ENCODE measurements around the gene DSG4. TPM values are rescaled to one million over a fixed set of nuclear protein-coding genes. Genes with fewer than 3 reads are reported as not detected.

DSG4 gene
- total and polyA plus RNA-seq, 8 donors: not detected

DNA sequence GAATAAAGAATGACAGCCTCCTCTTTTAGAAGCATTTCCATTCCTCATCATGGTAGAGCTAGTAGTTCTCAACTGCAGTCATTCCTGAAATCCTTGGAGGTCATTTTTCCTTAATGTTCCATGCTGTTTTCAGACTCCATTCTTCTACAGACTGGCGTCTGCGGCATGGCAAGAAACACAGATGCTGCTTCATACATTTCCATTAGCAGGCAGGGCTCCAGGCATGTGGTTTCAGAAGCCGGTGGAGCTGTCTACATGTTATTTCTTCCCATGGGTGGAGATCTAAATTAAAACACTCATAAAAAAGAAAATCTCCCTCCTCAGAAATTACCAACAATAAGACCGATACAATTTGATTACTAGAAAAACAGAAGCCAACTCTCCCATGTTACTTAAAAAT, 64.9 kb downstream of the DSG4 start:
- ATAC-seq (no peak), DNase-seq (no peak)
- H3K9me3 ChIP-seq: no peaks in the 10 kb centered on the region
- H3K4me1 ChIP-seq: no peaks in the 10 kb centered on the region
- H3K27ac ChIP-seq: no peak overlapping the region
- H3K4me3 ChIP-seq: no peak overlapping the region
- H3K27me3 ChIP-seq: no peaks in the 10 kb centered on the region
- intact Hi-C loops (cut with DNase I): no loop called here
- TF ChIP-seq, protein P1, sequence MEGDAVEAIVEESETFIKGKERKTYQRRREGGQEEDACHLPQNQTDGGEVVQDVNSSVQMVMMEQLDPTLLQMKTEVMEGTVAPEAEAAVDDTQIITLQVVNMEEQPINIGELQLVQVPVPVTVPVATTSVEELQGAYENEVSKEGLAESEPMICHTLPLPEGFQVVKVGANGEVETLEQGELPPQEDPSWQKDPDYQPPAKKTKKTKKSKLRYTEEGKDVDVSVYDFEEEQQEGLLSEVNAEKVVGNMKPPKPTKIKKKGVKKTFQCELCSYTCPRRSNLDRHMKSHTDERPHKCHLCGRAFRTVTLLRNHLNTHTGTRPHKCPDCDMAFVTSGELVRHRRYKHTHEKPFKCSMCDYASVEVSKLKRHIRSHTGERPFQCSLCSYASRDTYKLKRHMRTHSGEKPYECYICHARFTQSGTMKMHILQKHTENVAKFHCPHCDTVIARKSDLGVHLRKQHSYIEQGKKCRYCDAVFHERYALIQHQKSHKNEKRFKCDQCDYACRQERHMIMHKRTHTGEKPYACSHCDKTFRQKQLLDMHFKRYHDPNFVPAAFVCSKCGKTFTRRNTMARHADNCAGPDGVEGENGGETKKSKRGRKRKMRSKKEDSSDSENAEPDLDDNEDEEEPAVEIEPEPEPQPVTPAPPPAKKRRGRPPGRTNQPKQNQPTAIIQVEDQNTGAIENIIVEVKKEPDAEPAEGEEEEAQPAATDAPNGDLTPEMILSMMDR (IDR thresholded peaks at IDR 0.05): no peak
- H3K36me3 ChIP-seq: no peaks in the 10 kb centered on the region

DNA sequence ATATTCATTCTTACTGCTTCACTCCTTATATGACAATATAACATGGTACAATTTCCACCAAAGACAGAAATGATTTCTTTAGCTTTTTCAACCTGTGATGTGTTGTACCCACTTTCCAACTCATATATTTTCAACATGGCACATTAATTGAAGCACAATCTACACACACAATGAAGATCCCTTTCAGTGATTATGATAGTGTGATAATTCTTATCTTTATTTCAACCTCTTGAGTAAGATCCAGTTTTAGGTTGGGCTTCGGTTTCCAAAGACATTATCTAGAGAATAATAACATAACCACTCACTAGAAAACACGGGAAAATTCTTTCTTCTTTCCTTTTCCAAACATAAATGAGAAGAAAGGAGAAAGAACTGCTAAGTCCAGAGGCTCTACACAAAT, 67.6 kb downstream of the DSG4 start:
- DNase-seq (no peak), ATAC-seq (no peak)
- Histone ChIP-seq H3K4me1 (no peaks in the 10 kb centered on the region), H3K36me3 (no peaks in the 10 kb centered on the region), H3K27me3 (no peaks in the 10 kb centered on the region), H3K27ac (no peak overlapping the region), H3K4me3 (no peak overlapping the region), H3K9me3 (no peaks in the 10 kb centered on the region)
- intact Hi-C loops (cut with DNase I): no loop called here
- TF ChIP-seq, protein P1 (IDR thresholded peaks at IDR 0.05): no peak

GRCh38 chr18:31445908-31446307, 69.3 kb downstream of the DSG4 start:
- DNase-seq (no peak), ATAC-seq (no peak)
- Histone ChIP-seq H3K4me3 (no peak overlapping the region), H3K36me3 (no peaks in the 10 kb centered on the region), H3K27me3 (no peaks in the 10 kb centered on the region), H3K9me3 (no peaks in the 10 kb centered on the region), H3K27ac (no peak overlapping the region), H3K4me1 (no peaks in the 10 kb centered on the region)
- intact Hi-C loops (cut with DNase I): no loop called here
- TF ChIP-seq, protein P1 (IDR thresholded peaks at IDR 0.05): no peak

DNA sequence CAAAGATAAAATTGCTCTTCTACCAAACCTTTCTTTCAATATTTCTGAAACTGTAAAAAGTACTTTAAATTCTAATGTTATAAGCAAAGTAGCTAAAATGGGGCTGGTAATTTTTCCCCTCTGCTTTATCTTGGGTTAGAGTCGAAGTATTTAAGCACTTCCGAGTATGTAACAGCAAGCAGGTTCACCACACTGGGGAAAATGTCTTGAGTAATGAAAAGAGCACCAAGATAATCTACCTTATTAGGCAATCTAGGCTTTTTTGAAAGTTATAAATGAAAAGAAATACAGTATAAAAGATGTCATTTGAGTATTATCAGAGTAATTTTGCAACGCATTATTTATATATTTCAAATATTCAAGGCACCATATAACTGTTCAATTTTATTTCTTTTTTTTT, 70.3 kb downstream of the DSG4 start:
- no peaks in the 10 kb centered on the region for H3K4me1 ChIP-seq
- intact Hi-C loops (cut with DNase I): no loop called here
- H3K4me3 ChIP-seq: no peak overlapping the region
- H3K27me3 ChIP-seq: no peaks in the 10 kb centered on the region
- H3K9me3 ChIP-seq: no peaks in the 10 kb centered on the region
- no peaks in the 10 kb centered on the region for H3K36me3 ChIP-seq
- DNase-seq (no peak), ATAC-seq (no peak)
- TF ChIP-seq, protein P1 (IDR thresholded peaks at IDR 0.05): no peak
- no peak overlapping the region for H3K27ac ChIP-seq

- Histone ChIP-seq H3K27ac (no peak within 1 kb of the TSS), H3K9me3 (no peaks in the 10 kb centered on the region), H3K27me3 (no peaks in the 10 kb centered on the region), H3K4me3 (no peak within 1 kb of the TSS), H3K4me1 (no peaks in the 10 kb centered on the region), H3K36me3 (no peaks in the 10 kb centered on the region)
- TF ChIP-seq, protein P1 (IDR thresholded peaks at IDR 0.05): no peak
- intact Hi-C loops (cut with DNase I): no loop called here
- DNase-seq: no peak
- ATAC-seq: no peak
These were observed 71.1 kb downstream of the DSG4 start, which contains the start of gene DSG3 for GRCh38 chr18:31447530-31448191. Gene DSG3 (plus strand): TSS chr18:31447741. CDS start chr18:31447878, 137 bp downstream.
